ENCODE results near the gene CHMP1B.
"Not testable (repeated sequence)": the region's sequence is repeated elsewhere in the genome, so short reads cannot be mapped to it uniquely, and the experiment has no call there.

The CHMP1B gene

DNA sequence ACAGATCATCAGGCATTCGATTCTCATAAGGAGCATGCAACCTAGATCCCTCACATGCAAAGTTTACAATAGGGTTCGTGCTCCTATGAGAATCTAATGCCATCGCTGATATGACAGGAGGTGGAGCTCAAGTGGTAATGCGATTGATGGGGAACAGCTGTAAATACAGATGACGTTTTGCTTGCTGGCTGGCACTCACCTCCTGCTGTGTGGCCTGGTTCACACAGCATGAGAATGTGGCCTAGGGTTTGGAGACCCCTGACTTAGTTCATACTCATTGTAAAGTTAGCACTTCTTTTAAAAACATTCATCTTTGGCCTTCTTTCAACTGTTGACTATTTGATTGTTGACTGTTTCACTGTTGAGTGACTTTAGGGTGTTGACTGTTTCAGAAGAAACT lies 8.7 kb upstream of the CHMP1B start:
- DNase-seq, result no peak

DNA sequence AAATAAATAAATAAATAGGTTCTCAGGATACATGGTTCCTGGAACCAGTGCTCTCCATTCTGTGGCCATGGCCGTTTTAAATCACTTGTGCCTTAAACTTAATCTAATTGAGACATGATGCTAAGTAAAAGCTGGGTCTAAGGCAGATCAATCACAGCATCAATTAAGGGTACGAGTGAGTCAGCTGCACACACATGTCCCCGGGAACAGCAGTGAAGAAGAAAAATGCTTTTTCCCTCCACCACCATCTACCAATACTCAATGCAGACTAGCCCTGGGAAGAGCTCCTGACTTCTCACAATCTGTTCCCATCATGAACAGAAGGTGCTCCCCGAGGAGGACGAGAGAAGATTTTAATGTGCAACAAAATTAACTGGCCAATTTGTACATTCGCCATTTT lies 6.8 kb upstream of the CHMP1B start:
- no peak for DNase-seq

DNA sequence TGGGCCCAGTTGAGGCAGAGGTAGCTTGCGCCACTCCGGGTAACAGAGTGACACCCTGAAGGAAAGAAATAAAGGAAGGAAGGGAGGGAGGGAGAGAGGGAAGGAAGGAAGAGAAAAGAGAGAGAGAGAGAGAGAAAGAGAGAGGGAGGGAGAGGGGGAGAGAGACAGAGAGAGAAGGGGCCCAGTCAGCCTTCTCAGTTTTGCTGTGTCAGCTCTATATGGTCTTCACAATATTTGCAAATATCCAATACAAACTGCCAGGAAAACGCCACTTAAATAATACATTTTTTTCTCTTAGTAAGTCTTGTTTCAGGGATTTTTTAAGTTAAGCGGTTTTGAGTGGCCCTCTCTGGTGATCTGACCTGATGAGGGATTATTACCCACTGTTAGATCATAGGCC lies 5.6 kb upstream of the CHMP1B start:
- no peak for DNase-seq

DNA sequence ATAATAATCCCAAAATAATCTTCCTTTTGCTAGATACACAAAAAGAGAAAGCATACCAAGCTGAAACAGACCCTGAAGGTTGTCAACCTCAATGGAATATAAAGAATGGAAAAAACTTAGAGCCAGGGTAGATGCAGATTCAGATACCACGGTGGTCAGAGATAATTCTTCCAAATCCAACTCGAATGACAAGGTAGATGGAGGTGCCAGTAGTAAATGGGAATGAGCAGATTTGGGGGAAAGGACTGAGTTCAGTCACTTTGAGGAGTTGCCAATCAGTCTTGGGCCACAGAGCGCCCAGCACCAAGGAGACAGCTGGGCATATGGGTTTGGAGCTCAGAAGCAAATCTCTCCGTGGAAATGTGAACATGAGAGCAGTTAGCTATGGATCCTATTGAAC lies 3.4 kb upstream of the CHMP1B start:
- no peak for DNase-seq

DNA sequence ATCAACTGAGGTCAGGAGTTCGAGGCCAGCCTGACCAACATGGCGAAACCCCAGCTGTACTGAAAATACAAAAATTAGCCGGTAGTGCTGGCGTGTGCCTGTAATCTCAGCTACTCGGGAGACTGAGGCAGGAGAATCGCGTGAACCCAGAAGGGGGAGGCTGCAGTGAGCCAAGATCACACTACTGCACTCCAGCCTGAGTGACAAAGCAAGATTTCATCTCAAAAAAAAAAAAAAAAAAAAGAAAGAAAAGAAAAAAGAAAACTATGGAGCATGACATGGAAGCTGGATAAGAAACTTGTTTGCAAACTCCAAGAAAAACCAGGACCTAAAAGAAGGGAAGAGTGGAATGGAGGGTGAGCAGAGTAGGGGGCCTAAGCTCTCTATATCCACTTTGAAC lies 1.9 kb upstream of the CHMP1B start:
- DNase-seq, result no peak

DNA sequence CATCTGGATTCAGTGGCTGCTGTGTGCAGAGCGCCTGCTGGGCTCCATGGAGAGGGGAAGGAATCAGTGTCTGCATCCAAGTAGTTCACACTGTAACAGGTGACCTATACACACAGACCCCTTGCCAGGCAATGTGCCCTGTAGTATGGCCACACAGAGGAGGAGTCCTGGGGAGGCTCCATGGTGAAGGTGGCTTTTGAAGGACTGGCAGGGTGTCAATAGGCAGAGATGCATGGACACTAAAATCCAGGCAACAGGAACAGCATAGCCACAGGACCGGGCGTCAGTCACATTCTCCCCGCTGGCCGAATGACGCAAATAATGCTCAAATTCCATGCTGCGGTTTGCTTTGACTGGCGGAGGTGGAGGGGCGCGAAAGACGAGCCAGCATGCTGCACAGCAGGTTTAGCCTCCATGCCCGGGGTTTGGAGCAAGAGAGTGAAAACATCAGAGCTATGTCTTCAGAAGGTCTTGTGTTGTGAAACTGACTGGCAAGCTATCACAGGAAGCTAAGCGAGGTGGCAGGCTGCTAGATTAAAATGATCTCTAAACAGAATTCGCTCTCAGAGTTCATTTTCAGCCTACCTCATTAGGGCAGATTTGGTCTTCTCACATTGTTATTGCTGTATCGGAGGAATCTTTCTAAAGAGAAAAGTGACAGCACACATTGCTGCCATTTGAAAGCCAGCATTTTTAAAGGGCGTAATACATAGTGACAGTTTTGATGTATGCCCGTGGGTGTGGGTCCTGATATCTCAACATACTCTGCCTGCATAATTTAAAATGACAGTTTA lies 1.2 kb upstream of the CHMP1B start:
- no peak for DNase-seq

DNA sequence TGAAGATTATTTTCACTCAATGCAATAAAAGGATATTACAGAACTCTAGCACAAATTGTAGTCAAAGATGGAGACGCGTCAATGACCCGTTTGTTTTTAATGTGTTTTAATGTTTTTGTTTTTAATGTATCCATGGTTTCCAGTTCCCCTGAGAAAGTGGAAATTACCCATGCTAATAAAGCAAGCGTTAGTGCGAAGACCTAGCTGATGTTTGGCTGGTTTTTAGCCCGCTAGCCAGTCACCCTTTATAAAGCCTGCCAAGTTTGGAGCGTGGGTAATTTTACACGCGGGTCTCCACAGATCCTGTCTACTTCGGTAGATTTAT lies 430 bp upstream of the CHMP1B start:
- DNase-seq, result peak; percentile 20

DNA sequence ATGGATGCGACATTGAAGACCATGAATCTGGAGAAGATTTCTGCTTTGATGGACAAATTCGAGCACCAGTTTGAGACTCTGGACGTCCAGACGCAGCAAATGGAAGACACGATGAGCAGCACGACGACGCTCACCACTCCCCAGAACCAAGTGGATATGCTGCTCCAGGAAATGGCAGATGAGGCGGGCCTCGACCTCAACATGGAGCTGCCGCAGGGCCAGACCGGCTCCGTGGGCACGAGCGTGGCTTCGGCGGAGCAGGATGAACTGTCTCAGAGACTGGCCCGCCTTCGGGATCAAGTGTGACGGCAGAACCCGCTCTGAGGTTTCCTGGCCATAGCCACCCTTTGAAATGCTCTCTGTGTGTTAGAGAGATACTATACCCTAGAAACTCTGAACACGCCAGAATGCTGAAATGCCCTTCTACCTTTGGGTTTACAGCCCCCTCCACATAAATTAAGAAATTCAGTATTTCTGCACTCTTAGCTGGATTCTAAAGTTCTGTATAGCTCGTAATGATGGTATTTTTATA lies 659 bp downstream of the CHMP1B start:
- DNase-seq, result no peak

DNA sequence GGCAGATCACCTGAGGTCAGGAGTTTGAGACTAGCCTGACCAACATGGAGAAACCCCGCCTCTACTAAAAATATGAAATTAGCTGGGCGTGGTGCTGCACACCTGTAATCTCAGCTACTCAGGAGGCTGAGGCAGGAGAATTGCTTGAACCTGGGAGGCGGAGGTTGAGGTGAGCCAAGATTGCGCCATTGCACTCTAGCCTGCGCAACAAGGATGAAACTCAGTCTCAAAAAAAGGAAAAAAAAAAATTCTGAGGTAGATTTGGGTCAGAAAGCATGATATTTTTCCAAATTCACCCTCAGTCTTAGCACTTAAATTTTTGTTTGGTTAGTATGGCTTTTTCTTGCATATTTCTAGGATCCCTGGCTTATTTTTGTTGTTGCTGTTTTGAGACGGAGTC lies 3.3 kb downstream of the CHMP1B start:
- not testable (repeated sequence) for DNase-seq

DNA sequence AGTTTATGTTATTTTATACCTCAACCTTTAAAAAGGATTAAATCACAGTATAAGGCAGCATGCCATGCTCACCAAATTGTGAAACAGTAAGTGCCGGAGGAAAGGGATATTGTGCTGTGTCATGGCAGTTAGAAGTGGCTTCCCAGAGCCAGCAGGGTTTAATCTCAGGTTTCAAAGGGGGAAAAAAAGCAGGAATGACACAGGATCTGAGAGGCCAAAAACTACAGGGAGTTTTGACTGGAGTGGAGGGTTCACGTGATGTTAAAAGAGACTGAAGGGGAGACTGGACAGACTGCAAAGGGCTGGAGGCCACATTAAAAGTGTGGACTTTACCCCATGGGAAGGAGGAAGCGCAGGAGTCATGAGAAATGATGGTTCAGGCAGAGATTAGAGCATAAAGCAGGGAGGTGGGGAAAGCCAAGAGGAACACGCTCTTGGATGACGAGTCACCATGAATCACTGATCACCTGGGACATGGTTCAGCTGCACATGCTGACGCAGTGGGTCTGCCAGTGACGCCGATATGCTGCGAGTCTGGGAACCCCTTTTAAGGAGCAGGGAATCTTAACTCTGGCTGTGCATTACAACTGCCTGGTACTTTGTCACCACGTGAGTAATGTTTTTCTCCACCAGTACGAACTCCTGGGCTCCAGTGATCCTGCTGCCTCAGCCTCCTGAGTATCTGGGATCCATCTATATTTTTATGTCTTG lies 6.1 kb downstream of the CHMP1B start:
- no peak for DNase-seq

DNA sequence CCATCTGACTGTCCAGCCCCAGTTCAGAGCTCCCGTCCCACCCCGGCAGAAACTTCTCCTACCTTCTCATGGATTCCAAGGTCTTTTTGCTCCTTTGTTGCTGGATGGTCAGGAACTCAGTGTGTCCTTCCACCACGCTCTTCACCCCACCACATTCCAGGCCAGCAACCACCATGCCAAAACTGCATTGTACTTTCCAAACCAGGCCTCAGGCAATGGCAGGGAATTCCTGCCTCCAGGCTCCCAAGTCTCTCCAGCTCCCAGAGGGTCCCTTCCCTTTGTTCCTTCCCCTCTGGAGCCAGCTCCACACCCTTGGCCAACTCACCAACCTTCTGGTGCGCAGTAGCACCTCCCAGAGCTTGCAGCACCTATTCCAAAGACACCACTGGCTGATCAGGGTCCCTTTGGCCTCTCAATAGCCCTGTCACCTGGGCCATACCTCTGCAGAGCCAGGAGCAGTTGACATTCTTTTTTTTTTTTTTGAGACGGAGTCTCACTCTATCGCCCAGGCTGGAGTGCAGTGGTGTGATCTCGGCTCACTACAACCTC lies 8.1 kb downstream of the CHMP1B start:
- no peak for DNase-seq

- DNase-seq, result no peak
These were observed 8.7 kb downstream of the CHMP1B start for GRCh38 chr18:11859903-11860407.

DNA sequence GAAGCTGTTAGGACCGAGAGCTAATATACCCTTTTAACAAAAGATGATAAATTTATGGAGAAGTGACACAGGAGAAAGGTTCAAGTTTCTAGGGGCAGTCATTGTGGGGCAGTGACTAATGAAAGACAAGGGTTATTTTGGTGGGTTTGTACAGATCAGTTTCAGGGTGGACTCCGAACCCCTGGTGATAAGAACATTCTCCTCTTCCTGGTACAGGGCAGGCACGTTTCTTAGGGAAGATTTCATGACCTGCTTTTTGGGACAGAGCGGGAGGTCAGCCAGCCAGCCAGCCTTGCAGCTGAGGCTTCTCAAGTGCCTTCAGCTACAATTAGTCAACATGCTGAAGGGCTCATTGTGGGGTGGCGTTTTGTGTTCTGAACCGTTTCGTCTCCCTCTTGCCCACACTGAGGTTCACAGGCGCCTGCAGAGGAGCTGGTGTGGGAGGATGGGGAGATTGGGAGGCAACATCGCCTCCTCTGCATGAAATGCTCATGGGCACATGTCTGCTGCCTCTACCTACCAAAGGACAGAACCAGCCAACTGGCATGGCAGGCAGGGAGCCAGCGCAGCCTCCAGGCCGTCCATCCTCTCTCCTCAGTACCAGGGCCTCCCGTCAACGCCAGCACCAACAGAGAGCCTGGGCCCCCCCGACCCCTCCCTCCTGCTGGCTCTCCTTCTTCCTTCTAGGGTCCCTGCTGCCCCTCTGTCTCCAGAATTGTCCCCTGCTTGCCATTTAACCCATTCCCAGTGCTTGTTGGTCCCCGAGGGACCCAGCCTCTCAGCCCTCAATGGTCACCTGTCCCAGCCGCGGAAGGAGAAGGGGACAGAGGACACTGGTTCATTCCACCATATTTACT lies 9.6 kb downstream of the CHMP1B start:
- no peak for DNase-seq

DNA sequence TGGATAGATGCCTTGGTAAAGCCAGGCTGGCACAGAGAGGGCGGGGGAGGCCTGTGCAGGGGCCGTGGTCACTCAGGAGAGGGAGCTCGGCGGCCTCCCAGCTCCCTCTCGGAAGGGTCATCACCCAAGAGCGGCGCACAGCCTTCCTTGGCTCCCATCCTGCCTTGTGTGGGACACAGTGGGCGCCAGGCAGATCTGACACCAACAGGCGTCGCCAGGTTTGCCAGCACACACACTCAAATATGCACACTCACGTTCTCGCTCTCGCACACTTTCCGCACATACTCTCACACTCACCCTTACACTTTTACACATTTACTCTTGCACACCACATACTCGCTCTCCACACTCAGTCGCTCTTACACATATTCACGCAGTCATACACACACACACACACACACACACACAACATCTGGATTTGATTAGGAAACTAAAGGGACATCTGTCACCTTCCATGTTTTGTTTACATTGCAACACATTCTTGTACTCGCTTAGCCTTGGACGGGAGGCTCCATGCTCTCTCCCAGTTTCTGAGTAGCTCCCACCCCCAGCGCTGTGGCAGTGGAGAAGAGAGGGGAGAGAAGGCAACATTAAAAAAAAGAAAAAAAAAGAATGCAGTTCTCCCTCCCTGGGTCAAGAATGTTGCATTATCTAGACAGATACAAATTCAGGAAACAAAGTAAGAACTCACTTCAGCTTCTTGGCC lies 10.5 kb downstream of the CHMP1B start:
- no peak for DNase-seq

- DNase-seq, result no peak
These were observed 11.4 kb downstream of the CHMP1B start for GRCh38 chr18:11862468-11863137.

- no peak for DNase-seq
These were observed 13.3 kb downstream of the CHMP1B start for GRCh38 chr18:11864471-11864870.

GRCh38 chr18:11865071-11865470 lies 13.9 kb downstream of the CHMP1B start:
- no peak for DNase-seq

DNA sequence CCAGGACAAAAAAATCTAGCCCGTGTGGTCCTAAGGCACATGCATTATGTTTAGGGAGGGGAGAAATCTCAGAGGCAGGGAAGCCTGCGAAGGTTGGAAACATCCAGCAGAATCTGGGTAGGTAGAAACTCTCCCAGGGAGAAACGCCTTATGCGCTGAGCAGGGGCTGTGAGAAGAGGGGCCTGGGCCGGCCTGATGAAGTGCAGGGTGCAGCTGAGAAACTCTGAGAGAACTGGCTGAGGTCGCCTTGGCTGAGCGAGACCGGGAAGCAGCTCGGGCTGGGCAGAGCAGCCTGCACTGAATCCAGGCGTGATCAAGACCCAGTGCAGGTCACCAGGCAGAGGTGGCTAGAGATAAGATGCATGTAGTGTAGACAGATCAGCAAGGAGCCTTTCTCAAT lies 15.1 kb downstream of the CHMP1B start:
- DNase-seq, result no peak

- no peak for DNase-seq
These were observed 15.6 kb downstream of the CHMP1B start for GRCh38 chr18:11866764-11867163.

- no peak for DNase-seq
These were observed 17.0 kb downstream of the CHMP1B start for GRCh38 chr18:11868230-11868629.

- DNase-seq, result no peak
These were observed 20.3 kb downstream of the CHMP1B start for GRCh38 chr18:11871501-11871900.
